ENCODE results near the gene MRPL54. TPM values are rescaled to one million over a fixed set of nuclear protein-coding genes. Genes with fewer than 3 reads are reported as not detected.

MRPL54 gene
- polyA plus RNA-seq, 1 donor (not counting 4 experiments of a cell fraction or from before 2014, with no cell fraction given): 27.0 TPM

GRCh38 chr19:3767050-3767449, 4.6 kb downstream of the MRPL54 start:
- Histone ChIP-seq H3K4me3 (ENCODE audit: control insufficient read depth in 2 of 3, extremely low read depth in 1 of 3, insufficient read depth in 2 of 3, low read depth in 1 of 3, low read length in 3 of 3) (no peak overlapping the region), H4K20me1 (ENCODE audit: control insufficient read depth, extremely low read depth, insufficient read depth, low read length) (no peaks in the 10 kb centered on the region), H3K79me2 (ENCODE audit: control insufficient read depth, insufficient read depth, low read length) (peaks cover 3% of the 10 kb centered on the region), H3K9ac (ENCODE audit: control insufficient read depth, extremely low read depth, insufficient read depth, low read length) (no peak overlapping the region), H3K4me2 (ENCODE audit: control insufficient read depth, extremely low read depth, insufficient read depth, low read depth, low read length) (no peak overlapping the region), H3K36me3 (ENCODE audit: control insufficient read depth in 2 of 2, extremely low read depth in 1 of 2, insufficient read depth in 2 of 2, low read length in 2 of 2) (peaks cover 5 to 6% of the 10 kb centered on the region in 2 experiments), H3K9me3 (ENCODE audit: control insufficient read depth, low read depth, low read length) (no peaks in the 10 kb centered on the region), H2AFZ (ENCODE audit: control insufficient read depth, low read length) (no peak overlapping the region), H3K27me3 (ENCODE audit: control insufficient read depth, extremely low read depth, insufficient read depth, low read length) (peaks cover 7% of the 10 kb centered on the region), H3K27ac (ENCODE audit: control insufficient read depth, insufficient read depth, low read length) (no peak overlapping the region), H3K9me1 (ENCODE audit: control insufficient read depth, extremely low read depth, insufficient read depth, low read length) (no peaks in the 10 kb centered on the region), H3K4me1 (ENCODE audit: control insufficient read depth, extremely low read depth, insufficient read depth, low read length) (peaks cover 5% of the 10 kb centered on the region)
- dilution Hi-C loops (cut with MboI; ENCODE audit: extremely low pct_ligation_motif_present, low sequenced_read_pairs): no loop called here
- FAIRE-seq (no peak), DNase-seq (ENCODE audit: low read depth, low spot score) (no peak)
- TF ChIP-seq CTCF (optimal IDR thresholded peaks at IDR 0.05 in 1 of 3, IDR thresholded peaks at IDR 0.05 in 1 of 3, conservative IDR thresholded peaks at IDR 0.05 in 1 of 3; ENCODE audit: extremely low read depth in 1 of 3, insufficient read depth in 2 of 3, low read length in 3 of 3) (no peak), EZH2 (IDR thresholded peaks at IDR 0.05; ENCODE audit: low read length) (no peak)

GRCh38 chr19:3768015-3768747, 5.7 kb downstream of the MRPL54 start:
- no peaks in the 10 kb centered on the region for H3K9me3 ChIP-seq (ENCODE audit: control insufficient read depth, low read depth, low read length)
- no peak overlapping the region for H3K4me3 ChIP-seq (ENCODE audit: control insufficient read depth in 2 of 3, extremely low read depth in 1 of 3, insufficient read depth in 2 of 3, low read depth in 1 of 3, low read length in 3 of 3)
- H2AFZ ChIP-seq (ENCODE audit: control insufficient read depth, low read length): no peak overlapping the region
- H4K20me1 ChIP-seq (ENCODE audit: control insufficient read depth, extremely low read depth, insufficient read depth, low read length): no peaks in the 10 kb centered on the region
- FAIRE-seq: no peak
- DNase-seq (ENCODE audit: low read depth, low spot score): no peak
- H3K27ac ChIP-seq (ENCODE audit: control insufficient read depth, insufficient read depth, low read length): no peak overlapping the region
- H3K79me2 ChIP-seq (ENCODE audit: control insufficient read depth, insufficient read depth, low read length): peaks cover 3% of the 10 kb centered on the region
- no peak for TF ChIP-seq EZH2 (IDR thresholded peaks at IDR 0.05; ENCODE audit: low read length)
- no peak for TF ChIP-seq CTCF (optimal IDR thresholded peaks at IDR 0.05 in 1 of 3, IDR thresholded peaks at IDR 0.05 in 1 of 3, conservative IDR thresholded peaks at IDR 0.05 in 1 of 3; ENCODE audit: extremely low read depth in 1 of 3, insufficient read depth in 2 of 3, low read length in 3 of 3)
- peaks cover 2% of the 10 kb centered on the region for H3K4me1 ChIP-seq (ENCODE audit: control insufficient read depth, extremely low read depth, insufficient read depth, low read length)
- peaks cover 7% of the 10 kb centered on the region for H3K27me3 ChIP-seq (ENCODE audit: control insufficient read depth, extremely low read depth, insufficient read depth, low read length)
- no peak overlapping the region for H3K9ac ChIP-seq (ENCODE audit: control insufficient read depth, extremely low read depth, insufficient read depth, low read length)
- dilution Hi-C loops (cut with MboI; ENCODE audit: extremely low pct_ligation_motif_present, low sequenced_read_pairs): no loop called here
- no peak overlapping the region for H3K4me2 ChIP-seq (ENCODE audit: control insufficient read depth, extremely low read depth, insufficient read depth, low read depth, low read length)
- peaks cover 5 to 6% of the 10 kb centered on the region in 2 experiments for H3K36me3 ChIP-seq (ENCODE audit: control insufficient read depth in 2 of 2, extremely low read depth in 1 of 2, insufficient read depth in 2 of 2, low read length in 2 of 2)
- H3K9me1 ChIP-seq (ENCODE audit: control insufficient read depth, extremely low read depth, insufficient read depth, low read length): no peaks in the 10 kb centered on the region

Measured in keratinocyte (primary cell).